ENCODE measurements around the gene PCDHGC4. TPM values are rescaled to one million over a fixed set of nuclear protein-coding genes. Genes with fewer than 3 reads are reported as not detected.

PCDHGC4 gene
- total RNA-seq, 1 experiment from 2014 or later, result 4.3 TPM

DNA sequence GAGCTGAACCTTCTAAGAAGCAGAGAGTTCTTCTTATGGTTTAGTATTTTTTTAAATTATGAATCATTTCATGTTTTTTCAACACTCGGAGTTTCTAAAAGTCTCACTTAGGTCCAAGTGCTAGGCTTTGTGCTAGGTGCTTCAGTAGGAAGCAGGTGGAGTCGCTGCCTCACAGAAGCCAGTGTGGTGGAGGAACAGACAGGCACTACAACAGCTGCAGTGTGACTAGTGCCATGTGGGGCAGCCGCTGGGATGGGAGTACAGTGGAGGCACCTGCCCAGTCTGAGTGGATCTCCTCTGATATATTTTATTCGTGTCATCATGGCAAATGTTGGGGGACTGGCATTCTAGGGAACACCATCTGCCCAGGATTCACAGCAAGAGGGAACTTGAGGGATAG, 19.4 kb downstream of the PCDHGC4 start:
- Histone ChIP-seq H2BK12ac (ENCODE audit: insufficient read length, low read depth, low read length) (no peak overlapping the region), H3K27me3 (ENCODE audit: insufficient read depth, low read length) (no peaks in the 10 kb centered on the region), H2AK5ac (ENCODE audit: insufficient read length, low read length) (no peak overlapping the region), H3K27ac (ENCODE audit: insufficient read length, low read depth, low read length) (no peak overlapping the region), H3K79me1 (ENCODE audit: insufficient read depth, low read depth, low read length, poor library complexity, severe bottlenecking) (no peaks in the 10 kb centered on the region), H3K18ac (ENCODE audit: insufficient read length, low read depth, low read length) (no peak overlapping the region), H4K91ac (ENCODE audit: insufficient read length, low read depth, low read length) (no peak overlapping the region), H3K9ac (ENCODE audit: extremely low read depth, insufficient read length, low read length) (no peak overlapping the region), H3K23me2 (ENCODE audit: insufficient read length, low read depth, low read length, poor library complexity, severe bottlenecking) (no peaks in the 10 kb centered on the region), H4K20me1 (ENCODE audit: control insufficient read depth, insufficient read depth, insufficient read length) (no peaks in the 10 kb centered on the region), H3K14ac (ENCODE audit: insufficient read depth, low read length) (no peak overlapping the region), H3K4me1 (ENCODE audit: insufficient read depth, low read length) (peaks cover 4% of the 10 kb centered on the region; the same call in 1 of the 2 replicates), H2AFZ (ENCODE audit: low read length) (no peak overlapping the region), H3K79me2 (ENCODE audit: insufficient read depth, low read length) (no peaks in the 10 kb centered on the region), H3K4me2 (ENCODE audit: insufficient read depth, insufficient read length, low read length) (no peak overlapping the region), H2BK20ac (ENCODE audit: low read depth, low read length, poor library complexity, severe bottlenecking) (no peak overlapping the region), H2BK120ac (ENCODE audit: low read depth, low read length, poor library complexity, severe bottlenecking) (no peak overlapping the region), H2BK15ac (ENCODE audit: low read depth, low read length) (no peak overlapping the region), H3K4ac (ENCODE audit: low read depth, low read length) (no peak overlapping the region), H4K5ac (ENCODE audit: insufficient read length, low read depth, low read length) (no peak overlapping the region), H4K8ac (replicated peaks; ENCODE audit: insufficient read length, low read depth, low read length) (no peak overlapping the region), H3K56ac (ENCODE audit: insufficient read length, low read depth, low read length) (no peak overlapping the region), H2BK5ac (ENCODE audit: insufficient read length, low read length) (no peak overlapping the region), H3K9me3 (ENCODE audit: control insufficient read depth, low read depth, low read length) (no peaks in the 10 kb centered on the region), H3T11ph (ENCODE audit: low read length) (no peak overlapping the region), H3K23ac (ENCODE audit: insufficient read length, low read depth, low read length) (no peak overlapping the region)
- TF ChIP-seq, protein P1, sequence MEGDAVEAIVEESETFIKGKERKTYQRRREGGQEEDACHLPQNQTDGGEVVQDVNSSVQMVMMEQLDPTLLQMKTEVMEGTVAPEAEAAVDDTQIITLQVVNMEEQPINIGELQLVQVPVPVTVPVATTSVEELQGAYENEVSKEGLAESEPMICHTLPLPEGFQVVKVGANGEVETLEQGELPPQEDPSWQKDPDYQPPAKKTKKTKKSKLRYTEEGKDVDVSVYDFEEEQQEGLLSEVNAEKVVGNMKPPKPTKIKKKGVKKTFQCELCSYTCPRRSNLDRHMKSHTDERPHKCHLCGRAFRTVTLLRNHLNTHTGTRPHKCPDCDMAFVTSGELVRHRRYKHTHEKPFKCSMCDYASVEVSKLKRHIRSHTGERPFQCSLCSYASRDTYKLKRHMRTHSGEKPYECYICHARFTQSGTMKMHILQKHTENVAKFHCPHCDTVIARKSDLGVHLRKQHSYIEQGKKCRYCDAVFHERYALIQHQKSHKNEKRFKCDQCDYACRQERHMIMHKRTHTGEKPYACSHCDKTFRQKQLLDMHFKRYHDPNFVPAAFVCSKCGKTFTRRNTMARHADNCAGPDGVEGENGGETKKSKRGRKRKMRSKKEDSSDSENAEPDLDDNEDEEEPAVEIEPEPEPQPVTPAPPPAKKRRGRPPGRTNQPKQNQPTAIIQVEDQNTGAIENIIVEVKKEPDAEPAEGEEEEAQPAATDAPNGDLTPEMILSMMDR (conservative IDR thresholded peaks at IDR 0.05), result no peak
- H3K27ac Mint-ChIP-seq, result no peak overlapping the region; a peak in 1 of 7 replicates
- DNase-seq, result no peak
- H3K27me3 Mint-ChIP-seq (ENCODE audit: low read depth), result no peaks in the 10 kb centered on the region
- no CpG with 5 or more reads among the region's 4 CpGs for WGBS (ENCODE audit: extremely low coverage, insufficient read length, low lambda C conversion rate)
- H3K4me1 Mint-ChIP-seq, result peaks cover 23 to 25% of the 10 kb centered on the region in 2 experiments
- H3K36me3 Mint-ChIP-seq (ENCODE audit: insufficient read depth in 1 of 3, low read depth in 3 of 3), result peaks cover 0 to 10% (median 0%) of the 10 kb centered on the region in 3 experiments; a peak in 3 of 7 replicates
- H3K9me3 Mint-ChIP-seq, result no peaks in the 10 kb centered on the region
- no peak overlapping the region for H3K4me3 Mint-ChIP-seq
